Adipose tissue (tissue), 3 donors: Measurements from ENCODE around the gene PAPPA2. TPM values are rescaled to one million over a fixed set of nuclear protein-coding genes. Genes with fewer than 3 reads are reported as not detected.

Experiments
- H3K27ac ChIP-seq: one replicate; pipeline ENCODE4 v1.5.1; 2013; ENCODE audit warnings: low read depth, low read length
- WGBS, 3 donors: extraction: QIAGEN DNeasy Blood & Tissue Kit; methylation state at CpG; one replicate each; pipeline ENCODE4 v1.1.7; 2013; 5-methylcytosine and 5-hydroxymethylcytosine counted together
- polyA plus RNA-seq, 3 donors: library from polyadenylated mRNA; stranded (reverse); fragments of 200-250 nt; gene quantifications; one replicate each; pipeline ENCODE4 v1.2.3, GENCODE V29; 2013
- donor health status: healthy with polysubstance abuse.
- donor health status: Bipolar disorder and iron deficiency.
- donor health status: healthy.

PAPPA2 gene
- polyA plus RNA-seq, 3 donors: 0.15 to 0.79 (median 0.61) TPM

DNA sequence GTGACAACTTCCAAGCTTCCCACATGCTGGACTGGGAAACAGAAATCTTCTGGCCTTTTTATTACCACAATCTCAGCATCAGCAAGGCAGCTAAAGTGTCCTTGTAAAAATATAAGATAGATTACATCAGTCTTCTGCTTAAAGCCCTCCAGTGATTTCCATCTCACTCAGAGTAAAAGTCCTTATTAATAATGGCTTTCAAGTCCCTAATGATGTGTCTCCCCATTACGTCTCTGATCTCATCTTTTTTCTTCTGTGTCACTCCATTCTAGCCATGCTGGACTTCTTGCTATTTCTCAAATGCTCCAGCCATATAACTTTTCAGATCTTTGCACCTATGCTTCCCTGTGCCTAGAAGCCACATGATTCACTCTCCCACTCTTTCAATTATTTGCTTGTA, 22.1 kb downstream of the PAPPA2 start:
- H3K27ac ChIP-seq: no peak overlapping the region
- WGBS, 3 donors: 52 to 62% (median 54%) methylated on average over 1 of the region's 1 CpG

DNA sequence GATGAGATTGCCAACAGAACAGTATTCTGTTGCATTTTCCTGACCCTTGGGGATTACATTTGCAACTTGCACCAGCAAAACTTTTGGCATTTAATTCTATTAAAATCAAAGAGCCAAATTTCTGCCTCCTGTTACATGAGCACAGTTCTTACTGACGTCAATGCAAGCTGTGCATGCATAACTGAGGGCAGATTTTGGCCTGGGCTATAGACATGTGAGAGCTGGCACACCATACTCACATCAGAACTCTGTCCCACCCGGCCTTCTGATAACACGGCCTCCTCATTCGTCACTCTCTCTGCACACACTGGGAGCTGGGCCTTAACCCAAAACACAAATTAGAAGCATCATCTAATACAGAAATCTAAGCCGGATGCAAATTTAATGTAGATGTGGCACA, 31.5 kb downstream of the PAPPA2 start:
- 57 to 74% (median 60%) methylated on average over 5 of the region's 5 CpGs for WGBS, 3 donors
- H3K27ac ChIP-seq: no peak overlapping the region

DNA sequence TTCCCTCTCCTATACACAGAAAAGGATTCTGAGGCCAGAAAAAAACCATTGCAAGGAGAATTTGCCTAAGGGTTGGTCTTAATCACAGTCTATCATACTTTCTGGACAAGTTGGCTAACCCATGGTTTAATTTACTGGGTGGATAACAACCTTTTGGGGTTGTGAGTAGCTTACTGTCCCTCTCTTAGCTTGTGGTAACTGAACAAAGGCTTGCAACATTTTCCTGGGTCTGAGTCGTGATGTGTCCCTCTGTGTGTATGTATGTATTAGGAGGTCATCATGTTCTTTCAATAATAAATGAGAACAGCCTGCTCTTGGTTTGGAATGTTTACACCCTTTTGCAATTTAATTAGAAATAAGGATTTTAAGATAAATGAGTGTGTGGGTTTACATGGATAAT, 36.7 kb downstream of the PAPPA2 start:
- no peak overlapping the region for H3K27ac ChIP-seq
- WGBS, 3 donors: 48 to 65% (median 58%) methylated on average over 1 of the region's 1 CpG

DNA sequence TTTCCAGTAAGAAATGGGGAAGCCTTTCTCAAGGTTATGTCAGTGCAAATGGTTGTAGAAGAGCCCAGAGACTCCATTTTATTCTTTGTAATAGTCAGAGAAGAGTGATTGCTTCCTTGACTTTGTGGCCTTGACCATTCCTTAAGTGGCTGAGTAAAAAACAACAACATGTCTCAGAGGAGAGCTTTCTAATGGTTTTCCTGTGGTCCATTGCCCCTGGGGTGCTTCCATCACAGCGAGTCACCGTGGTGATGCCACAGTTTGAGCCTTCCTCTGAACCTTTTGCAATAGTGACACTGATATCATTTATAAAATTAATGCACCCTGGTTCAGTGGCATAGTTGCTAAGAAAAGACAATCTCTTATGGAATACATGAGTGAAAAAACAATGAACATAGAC, 38.6 kb downstream of the PAPPA2 start:
- no peak overlapping the region for H3K27ac ChIP-seq
- 23 to 74% (median 57%) methylated on average over 2 of the region's 2 CpGs for WGBS, 3 donors

DNA sequence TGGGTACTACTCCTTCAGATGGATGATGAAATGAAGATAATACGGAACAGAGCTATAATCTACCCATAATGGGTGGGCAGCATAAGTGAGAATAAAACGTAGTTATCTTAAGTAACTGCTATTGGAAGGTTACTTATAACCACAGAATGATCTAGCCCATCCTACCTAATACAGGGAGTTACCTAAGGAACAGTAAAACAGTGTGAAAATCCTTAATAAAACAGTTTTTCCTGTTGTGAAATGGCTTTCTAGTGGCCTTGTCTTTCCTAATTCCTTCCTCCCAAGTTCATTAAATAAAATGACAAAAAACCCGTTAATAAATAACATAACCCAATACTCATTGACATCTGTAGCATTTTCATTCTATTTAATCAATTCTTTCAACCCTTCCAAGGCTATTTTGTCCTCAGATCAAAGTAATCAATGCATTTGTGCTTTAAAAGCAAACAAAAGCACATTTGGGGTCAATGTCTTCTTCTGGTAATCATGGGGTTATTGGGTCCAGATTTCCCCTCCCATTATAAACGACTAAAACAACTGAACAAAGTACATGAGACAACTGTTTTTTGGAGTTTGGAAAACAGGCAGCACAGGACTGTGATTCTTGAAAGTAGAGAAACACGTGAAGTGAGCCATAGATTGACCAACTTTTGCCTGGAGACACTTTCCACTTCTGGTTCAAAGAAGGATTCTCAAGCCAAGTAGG, 42.0 kb downstream of the PAPPA2 start:
- H3K27ac ChIP-seq: no peak overlapping the region
- WGBS, 3 donors: 48 to 65% (median 63%) methylated on average over 5 of the region's 5 CpGs

DNA sequence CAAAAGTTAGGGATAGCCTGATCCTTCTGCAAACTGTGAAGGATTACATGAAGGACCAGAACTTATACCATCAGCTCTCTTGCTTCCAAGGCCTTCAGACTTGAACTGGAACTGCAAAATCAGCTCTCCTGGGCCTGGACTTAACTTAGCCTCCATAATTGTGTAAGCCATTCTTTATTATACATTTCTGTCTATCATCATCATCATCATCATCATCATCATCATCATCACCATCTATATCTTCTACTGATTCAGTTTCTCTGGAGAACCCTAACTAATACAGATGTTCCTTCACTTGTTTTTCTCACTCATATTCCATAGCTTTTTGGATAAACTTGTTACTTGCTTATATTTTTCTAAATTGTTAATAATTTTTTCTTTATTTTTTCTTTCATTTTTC, 50.0 kb downstream of the PAPPA2 start:
- no peak overlapping the region for H3K27ac ChIP-seq

DNA sequence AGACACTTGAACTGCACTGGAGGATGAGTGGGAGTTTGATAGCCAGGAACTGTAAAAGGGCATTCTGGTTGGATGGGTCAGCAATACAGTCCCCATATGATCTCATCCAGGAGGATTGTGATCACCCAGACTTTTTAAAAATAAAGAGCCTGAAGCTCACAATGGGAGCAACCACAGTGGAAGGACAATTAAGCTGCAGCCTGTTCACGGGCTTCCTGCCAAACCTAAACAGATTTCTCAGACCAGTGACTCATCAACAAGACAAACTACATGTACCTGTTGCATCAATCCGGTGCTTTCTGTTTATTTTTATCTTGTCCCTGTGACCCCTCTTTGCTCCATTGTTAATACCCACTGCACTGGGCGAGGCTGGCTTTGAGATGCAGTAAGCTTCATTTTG, 52.3 kb downstream of the PAPPA2 start:
- WGBS, 3 donors: 41 to 68% (median 53%) methylated on average over 3 of the region's 3 CpGs
- H3K27ac ChIP-seq: no peak overlapping the region

DNA sequence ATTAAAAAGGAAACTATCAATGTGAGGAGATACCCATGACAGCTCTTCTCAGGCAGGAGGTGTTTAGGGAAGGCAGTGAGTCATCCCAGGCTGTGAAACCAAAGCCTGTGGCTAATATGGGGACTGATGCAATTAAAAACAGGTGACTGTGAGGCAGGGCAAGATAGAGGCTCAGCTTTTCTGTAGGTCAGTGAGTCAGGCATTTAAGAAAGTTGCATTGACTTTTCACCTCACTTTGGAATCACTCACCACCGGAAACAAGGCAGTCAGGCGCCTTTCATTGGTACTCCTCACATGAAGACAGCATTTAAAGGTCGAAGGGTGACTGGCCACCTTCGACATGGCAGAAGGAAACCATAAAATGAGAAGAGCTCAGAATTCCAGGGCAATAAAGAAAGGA, 54.5 kb downstream of the PAPPA2 start:
- no peak overlapping the region for H3K27ac ChIP-seq
- WGBS, 3 donors: 62 to 77% (median 62%) methylated on average over 4 of the region's 4 CpGs

DNA sequence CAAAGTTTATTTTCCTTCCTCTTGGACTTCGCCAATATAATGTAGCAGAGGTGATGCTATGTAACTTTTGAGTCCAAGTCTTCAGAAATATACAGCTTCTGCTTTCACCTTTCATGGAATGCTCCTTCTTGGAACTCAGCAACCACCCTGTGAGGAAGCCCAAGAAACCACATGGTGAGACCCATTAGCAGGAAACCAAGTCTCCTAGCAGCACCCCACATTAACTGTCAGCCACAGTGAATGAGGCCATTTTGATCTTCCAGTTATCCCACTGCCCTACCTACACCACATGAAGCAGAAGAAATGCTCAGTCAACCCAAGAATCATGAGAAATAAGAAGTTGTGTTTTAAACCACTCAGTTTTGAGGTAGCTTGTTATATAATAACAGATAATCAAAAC, 58.2 kb downstream of the PAPPA2 start:
- no peak overlapping the region for H3K27ac ChIP-seq
- 67 to 100% (median 73%) methylated on average over 1 of the region's 1 CpG for WGBS, 3 donors

DNA sequence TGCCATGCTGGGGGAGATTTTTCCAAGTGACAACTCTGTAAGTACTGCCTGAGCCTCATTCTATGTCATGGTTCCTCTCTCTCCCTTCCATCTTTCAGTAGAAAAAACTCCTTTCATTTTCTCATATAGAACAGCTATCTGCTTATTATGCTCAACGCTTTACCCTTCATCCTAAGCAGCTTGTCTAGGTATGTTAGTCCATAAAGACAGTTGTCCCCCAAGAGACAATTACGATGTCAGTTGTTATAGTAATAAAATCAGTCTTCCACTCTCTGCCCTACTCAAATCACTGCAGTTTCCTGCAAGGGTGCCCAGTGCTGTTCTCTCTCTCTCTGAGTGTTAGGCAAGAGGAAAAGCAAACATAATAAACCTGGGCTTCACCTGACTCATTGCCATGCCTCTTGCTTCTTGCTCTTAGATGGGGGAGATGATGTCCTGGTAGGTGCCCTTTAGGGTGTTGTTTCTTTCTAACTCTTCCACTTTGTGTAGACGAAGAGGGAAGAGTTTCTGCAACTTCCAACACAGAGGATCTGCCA, 59.4 kb downstream of the PAPPA2 start:
- H3K27ac ChIP-seq: no peak overlapping the region
- 59 to 82% (median 71%) methylated on average over 3 of the region's 3 CpGs for WGBS, 3 donors

DNA sequence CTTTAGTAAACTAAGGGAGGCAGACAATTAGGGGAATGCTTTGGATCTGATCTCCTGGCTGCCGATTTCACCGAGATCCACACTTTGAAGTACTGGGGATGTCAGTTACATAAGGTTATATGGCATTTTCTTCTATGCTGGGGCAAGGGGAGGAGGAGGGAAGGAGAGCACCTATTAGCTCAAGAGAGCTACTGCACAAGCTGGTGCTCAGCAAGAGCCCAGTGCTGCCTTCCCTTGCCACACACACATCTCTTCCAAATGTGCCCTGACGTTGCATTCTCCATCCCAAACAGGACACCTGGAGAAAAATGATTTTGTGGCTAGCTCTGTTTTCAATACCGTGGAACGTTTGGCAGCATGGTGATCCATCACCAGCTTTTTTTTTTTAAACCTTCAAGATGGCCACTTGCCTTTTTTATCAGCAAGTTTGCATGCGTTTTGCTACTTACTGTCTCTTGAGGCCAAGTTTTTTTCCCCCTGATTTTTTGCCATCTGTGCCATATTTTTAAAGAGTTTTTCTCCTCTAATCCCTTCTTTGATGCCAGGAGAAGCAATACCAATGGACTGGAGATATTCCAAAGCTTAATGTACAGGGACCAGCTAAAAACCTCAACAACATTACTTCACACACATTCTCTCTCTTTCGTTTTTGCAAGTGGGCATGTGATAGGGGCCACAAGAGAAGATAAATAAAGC, 66.6 kb downstream of the PAPPA2 start:
- WGBS, 3 donors: 57 to 70% (median 63%) methylated on average over 7 of the region's 7 CpGs
- H3K27ac ChIP-seq: no peak overlapping the region

DNA sequence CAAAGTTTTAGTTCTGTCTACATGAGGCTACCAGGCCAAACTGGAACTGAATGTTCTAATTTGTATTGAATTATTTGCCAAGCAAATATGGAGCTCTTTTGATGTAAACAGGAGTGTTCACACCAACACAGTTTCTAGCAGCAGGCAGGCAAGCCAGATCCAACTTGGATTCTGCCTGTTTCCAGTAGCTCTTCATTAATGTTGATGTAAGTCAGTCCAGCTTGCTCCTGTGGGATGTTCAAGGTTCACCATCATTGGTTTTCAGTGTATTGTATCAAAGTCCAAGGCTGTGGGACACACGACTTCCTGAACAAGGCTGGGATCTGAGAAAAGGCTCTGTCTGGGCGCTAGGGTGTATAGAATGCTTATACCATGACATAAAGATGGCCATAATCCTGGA, 68.1 kb downstream of the PAPPA2 start:
- WGBS, 3 donors: 71 to 80% (median 76%) methylated on average over 2 of the region's 2 CpGs
- no peak overlapping the region for H3K27ac ChIP-seq

DNA sequence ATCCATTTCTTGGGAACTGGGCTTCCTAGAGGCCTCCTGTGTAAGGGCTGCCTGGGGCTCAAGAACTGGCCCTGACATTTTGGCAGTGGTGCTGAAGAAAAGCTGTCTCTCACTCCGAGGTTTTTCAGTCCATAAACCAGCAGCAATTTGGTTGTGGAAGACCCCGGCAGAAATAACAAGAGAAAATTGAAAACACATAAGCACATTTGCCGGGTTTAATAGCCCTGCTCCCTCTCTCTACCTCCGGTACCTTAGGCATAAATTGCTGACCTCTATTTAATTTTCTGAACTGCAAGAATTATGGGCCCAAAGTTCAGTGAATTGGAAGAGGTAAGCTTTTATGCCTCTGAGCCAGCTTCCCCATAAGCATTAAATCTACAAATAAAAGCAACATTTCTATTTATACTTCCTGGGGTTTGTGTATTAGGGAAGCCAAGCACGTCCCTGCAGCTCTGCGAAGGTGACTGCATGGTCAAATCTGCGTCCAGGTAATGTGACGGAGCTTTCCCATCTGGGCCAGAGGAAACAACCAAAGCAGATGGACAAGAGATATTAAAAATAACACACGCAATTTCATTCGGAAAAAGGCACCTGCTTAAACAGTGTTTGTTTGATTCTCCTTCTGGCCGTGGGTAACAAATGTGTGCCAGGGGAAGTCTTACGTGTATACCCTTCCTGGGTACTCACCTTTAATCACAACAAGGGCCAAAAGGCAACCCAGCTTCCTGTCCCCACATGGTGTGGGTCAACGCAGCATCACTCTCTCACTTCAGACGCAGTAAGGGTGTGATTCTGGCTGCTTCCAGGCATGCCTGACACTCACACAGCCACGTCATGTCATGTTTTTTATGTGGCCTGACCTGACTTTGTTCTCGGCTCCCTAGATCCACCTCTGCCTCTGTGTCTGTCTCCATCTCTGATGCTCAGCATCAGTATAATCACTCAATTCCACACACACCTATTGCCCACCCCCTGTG, 69.2 kb downstream of the PAPPA2 start:
- WGBS, 3 donors: 67 to 72% (median 68%) methylated on average over 16 of the region's 16 CpGs
- no peak overlapping the region for H3K27ac ChIP-seq

DNA sequence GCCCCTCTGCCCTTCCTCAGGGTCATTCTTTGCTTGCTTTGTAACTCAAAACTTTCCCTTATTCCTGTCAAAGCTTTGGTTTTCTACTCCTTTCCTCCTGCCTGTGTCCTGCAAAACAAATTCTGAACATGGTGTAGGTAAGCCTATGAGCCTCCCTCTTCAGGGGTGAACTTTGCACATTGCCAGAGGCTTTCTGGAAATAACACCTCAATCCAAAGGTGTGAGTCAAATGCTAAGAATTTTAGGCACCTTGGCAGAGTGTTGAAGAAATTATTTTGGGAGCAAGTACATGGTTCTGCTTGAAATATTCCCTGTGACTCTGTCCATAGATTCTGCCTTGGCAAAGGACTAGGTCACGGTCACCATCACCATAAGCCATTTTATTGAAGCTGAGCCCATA, 70.0 kb downstream of the PAPPA2 start:
- H3K27ac ChIP-seq: no peak overlapping the region
- 89 to 100% (median 90%) methylated on average over 1 of the region's 1 CpG for WGBS, 3 donors

DNA sequence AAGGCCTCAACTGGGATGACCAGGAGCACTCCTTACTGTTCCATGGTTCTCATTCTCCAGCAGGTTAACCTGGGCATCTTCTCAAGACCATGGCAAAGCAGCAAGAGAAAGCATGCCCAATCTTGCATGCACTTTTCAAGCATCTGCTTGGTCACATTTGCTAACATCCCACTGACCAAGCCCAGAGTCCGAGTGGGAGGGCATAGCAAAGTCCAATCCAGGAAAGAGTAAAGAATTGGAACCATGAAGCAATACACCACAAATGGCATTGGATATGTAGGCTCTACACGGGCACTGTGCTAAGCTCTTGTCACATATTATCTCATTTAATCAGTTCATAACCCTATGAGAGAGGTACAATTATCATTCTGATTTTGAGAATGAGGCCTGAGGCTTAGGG, 73.6 kb downstream of the PAPPA2 start:
- H3K27ac ChIP-seq: no peak overlapping the region
- 84 to 89% (median 85%) methylated on average over 2 of the region's 2 CpGs for WGBS, 3 donors

DNA sequence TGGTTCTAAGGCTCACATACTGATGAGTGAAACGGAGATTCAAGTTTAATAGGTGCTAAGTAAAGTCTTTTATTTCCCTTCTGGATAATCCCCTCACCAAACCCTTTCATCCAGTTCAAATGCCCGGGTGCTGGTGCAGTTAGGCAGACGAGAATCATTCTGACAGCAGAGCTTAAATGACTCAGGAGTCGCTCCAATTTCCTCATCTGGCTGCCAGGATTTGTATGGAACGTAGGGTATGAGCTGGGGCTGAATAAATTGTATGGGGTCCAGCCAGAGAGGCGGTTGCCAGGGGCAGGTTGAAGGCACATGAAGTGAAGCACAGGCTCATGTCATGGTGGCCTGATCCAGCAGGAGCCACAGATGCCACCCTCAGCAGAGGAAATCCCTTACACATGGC, 76.0 kb downstream of the PAPPA2 start:
- no peak overlapping the region for H3K27ac ChIP-seq
- 55 to 68% (median 63%) methylated on average over 6 of the region's 6 CpGs for WGBS, 3 donors

DNA sequence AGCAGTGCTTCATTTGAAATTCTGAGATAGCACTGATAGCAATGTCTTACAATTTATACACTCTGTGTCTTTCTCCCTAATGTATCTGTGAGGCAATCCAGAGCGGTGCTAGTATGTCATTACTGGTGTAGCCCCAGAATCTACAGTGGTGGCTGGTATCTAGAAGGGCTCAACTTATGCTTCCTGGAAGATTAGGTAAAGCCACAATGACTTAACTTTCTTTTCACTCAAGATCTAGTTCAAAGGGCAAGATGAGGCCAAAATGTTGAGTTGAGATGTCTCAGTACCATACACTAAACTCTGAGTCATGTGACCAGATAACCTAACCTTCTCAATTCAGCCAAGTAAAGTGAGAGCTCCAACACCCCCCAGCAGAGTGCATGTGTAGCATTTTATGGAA, 77.5 kb downstream of the PAPPA2 start:
- H3K27ac ChIP-seq: no peak overlapping the region
- WGBS, 3 donors: 79 to 97% (median 95%) methylated on average over 1 of the region's 1 CpG

DNA sequence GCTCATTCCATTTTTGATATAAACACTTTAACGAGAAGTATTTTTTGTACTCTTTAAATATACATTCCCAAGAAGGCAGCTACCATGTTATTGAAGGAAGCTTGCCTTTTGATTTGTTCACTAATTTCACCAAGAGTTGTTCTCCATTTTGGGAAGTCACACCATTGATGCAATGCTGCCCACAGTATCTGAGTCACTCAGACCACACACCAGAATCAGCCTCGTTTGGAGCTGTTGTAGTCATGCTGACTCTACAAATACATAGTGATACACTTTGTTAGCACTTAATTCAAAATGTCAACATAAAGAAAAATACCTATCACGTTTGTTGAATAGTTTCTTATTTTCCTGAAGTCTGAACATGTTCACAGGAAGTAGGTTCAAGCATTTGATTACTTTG, 78.7 kb downstream of the PAPPA2 start:
- 48 to 56% (median 53%) methylated on average over 3 of the region's 3 CpGs for WGBS, 3 donors
- no peak overlapping the region for H3K27ac ChIP-seq

DNA sequence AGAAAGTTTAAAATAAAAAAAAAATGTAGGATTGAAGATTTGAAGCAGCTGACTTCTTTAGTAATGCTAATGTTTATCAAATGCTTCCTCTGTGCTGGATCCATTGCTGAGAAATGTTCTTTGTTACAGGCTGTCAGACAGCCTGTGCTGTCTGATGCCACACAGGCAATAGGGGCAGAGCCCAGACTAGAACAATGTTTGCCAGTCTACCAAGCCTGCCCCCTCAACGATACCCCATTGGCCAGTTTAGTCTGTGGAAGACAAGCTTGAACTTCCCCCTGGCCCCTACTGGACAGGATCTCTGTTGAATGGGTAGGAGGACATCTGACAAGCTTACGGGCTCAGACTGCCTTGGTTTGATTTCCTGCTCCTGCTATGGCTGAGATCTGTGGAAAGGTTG, 79.4 kb downstream of the PAPPA2 start:
- 60 to 71% (median 63%) methylated on average over 2 of the region's 2 CpGs for WGBS, 3 donors
- no peak overlapping the region for H3K27ac ChIP-seq
